ENCODE results near the gene PTX4.

PTX4 gene

GRCh38 chr16:1456951-1457350, 31.8 kb downstream of the PTX4 start:
- H3K79me2 ChIP-seq (ENCODE audit: control insufficient read depth, insufficient read depth, low read length, poor library complexity), result no peaks in the 10 kb centered on the region
- H3K4me1 ChIP-seq (ENCODE audit: control insufficient read depth in 1 of 2, insufficient read depth in 2 of 2, low read length in 2 of 2), result peaks cover 5 to 6% of the 10 kb centered on the region in 2 experiments
- WGBS (ENCODE audit: extremely low coverage, insufficient coverage, insufficient read length), result no CpG with 5 or more reads among the region's 16 CpGs
- H4K12ac ChIP-seq (ENCODE audit: low read depth, low read length), result no peak overlapping the region
- peaks cover 78 to 80% of the 10 kb centered on the region in 2 experiments for H3K36me3 ChIP-seq (ENCODE audit: control insufficient read depth in 1 of 2, insufficient read depth in 2 of 2, low read length in 2 of 2)
- no peaks in the 10 kb centered on the region for H3K79me1 ChIP-seq (ENCODE audit: low read length)
- no peak overlapping the region for H4K8ac ChIP-seq (ENCODE audit: low read depth, low read length)
- no peak overlapping the region for H3K18ac ChIP-seq (ENCODE audit: low read length)
- H3K4ac ChIP-seq (ENCODE audit: low read depth, low read length), result no peak overlapping the region
- no peak for DNase-seq
- H2AFZ ChIP-seq (ENCODE audit: insufficient read depth, low read length, poor library complexity), result no peak overlapping the region
- H3K27ac ChIP-seq (ENCODE audit: low read depth, low read length), result no peak overlapping the region
- no peak overlapping the region for H2AK5ac ChIP-seq (ENCODE audit: low read length)
- no peak overlapping the region for H3K14ac ChIP-seq (ENCODE audit: low read length)
- H3K23ac ChIP-seq (ENCODE audit: low read length), result no peak overlapping the region
- no peak overlapping the region for H3K9ac ChIP-seq (ENCODE audit: low read length)
- H2BK120ac ChIP-seq (ENCODE audit: insufficient read depth, low read length, poor library complexity), result no peak overlapping the region
- H3K4me2 ChIP-seq (ENCODE audit: low read length), result no peak overlapping the region
- no peak overlapping the region for H4K91ac ChIP-seq (ENCODE audit: low read depth, low read length)
- H2BK5ac ChIP-seq (ENCODE audit: low read depth, low read length, poor library complexity), result no peak overlapping the region
- no peak overlapping the region for H2BK12ac ChIP-seq (ENCODE audit: low read length)
- H3K9me3 ChIP-seq (ENCODE audit: insufficient read depth, low read depth, low read length), result no peaks in the 10 kb centered on the region
- no peaks in the 10 kb centered on the region for H3K27me3 ChIP-seq (ENCODE audit: insufficient read depth, low read length)
- H3K4me3 ChIP-seq (ENCODE audit: low read depth, low read length), result no peak overlapping the region

DNA sequence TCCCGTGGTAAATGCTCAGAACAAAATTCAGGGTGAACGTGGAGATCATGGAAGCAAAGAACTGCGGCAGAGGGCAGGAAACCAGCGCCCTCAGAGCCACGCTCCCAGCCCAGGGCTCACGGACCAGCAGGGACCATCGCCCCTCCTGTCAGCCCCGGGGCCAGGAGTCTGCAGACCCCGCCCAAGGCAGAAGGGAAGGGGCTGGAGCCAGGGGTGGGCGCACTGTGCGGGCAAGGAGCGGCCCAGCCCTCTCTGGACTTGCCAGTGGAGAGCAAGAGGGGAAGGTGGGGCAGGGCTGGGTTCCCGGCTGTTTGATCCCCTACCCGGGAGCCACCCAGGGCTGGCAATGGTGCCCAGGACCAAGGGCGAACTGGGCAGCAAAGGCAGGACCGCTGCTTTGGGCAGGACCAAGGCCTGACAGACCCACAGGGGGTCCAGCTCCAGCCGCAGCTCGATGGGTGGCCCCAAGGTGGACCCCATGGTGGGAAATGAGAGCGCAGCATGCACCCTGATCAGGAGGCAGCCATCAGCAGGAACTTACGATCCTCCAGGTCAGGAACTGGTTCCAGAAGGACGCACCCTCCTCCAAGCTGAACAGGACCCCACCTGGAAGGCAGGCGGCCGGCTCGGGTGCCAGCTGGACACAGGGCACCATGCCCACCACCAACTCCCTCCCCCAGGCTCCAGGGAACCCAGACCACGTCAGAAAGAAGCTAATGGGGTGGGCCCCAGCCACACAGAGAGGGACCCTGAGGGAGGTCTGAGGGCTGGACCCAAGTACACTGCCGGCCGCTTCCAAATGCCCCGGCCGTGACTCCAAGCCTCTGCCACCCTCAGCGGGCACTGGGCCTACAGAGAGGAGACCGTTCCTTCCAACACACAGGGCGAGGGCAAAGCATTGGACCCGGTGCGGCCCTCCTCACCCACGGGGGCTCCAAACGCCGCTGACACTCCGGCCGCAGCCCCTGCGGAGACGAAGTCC, 33.3 kb downstream of the PTX4 start:
- H3K27me3 ChIP-seq (ENCODE audit: insufficient read depth, low read length), result no peaks in the 10 kb centered on the region
- peaks cover 82 to 83% of the 10 kb centered on the region in 2 experiments for H3K36me3 ChIP-seq (ENCODE audit: control insufficient read depth in 1 of 2, insufficient read depth in 2 of 2, low read length in 2 of 2)
- no peak overlapping the region for H4K8ac ChIP-seq (ENCODE audit: low read depth, low read length)
- no CpG with 5 or more reads among the region's 41 CpGs for WGBS (ENCODE audit: extremely low coverage, insufficient coverage, insufficient read length)
- no peak overlapping the region for H2BK120ac ChIP-seq (ENCODE audit: insufficient read depth, low read length, poor library complexity)
- no peak overlapping the region for H3K14ac ChIP-seq (ENCODE audit: low read length)
- no peak overlapping the region for H3K4me2 ChIP-seq (ENCODE audit: low read length)
- no peak overlapping the region for H2BK5ac ChIP-seq (ENCODE audit: low read depth, low read length, poor library complexity)
- H3K4me3 ChIP-seq (ENCODE audit: low read depth, low read length), result no peak overlapping the region
- no peak overlapping the region for H2AFZ ChIP-seq (ENCODE audit: insufficient read depth, low read length, poor library complexity)
- H3K27ac ChIP-seq (ENCODE audit: low read depth, low read length), result no peak overlapping the region
- H4K12ac ChIP-seq (ENCODE audit: low read depth, low read length), result no peak overlapping the region
- no peak overlapping the region for H2BK12ac ChIP-seq (ENCODE audit: low read length)
- no peak overlapping the region for H3K9ac ChIP-seq (ENCODE audit: low read length)
- H3K23ac ChIP-seq (ENCODE audit: low read length), result no peak overlapping the region
- no peaks in the 10 kb centered on the region for H3K9me3 ChIP-seq (ENCODE audit: insufficient read depth, low read depth, low read length)
- no peak overlapping the region for H3K18ac ChIP-seq (ENCODE audit: low read length)
- no peaks in the 10 kb centered on the region for H3K4me1 ChIP-seq (ENCODE audit: control insufficient read depth in 1 of 2, insufficient read depth in 2 of 2, low read length in 2 of 2)
- H3K79me1 ChIP-seq (ENCODE audit: low read length), result no peaks in the 10 kb centered on the region
- no peak overlapping the region for H2AK5ac ChIP-seq (ENCODE audit: low read length)
- no peak overlapping the region for H4K91ac ChIP-seq (ENCODE audit: low read depth, low read length)
- no peak overlapping the region for H3K4ac ChIP-seq (ENCODE audit: low read depth, low read length)
- DNase-seq, result no peak
- H3K79me2 ChIP-seq (ENCODE audit: control insufficient read depth, insufficient read depth, low read length, poor library complexity), result no peaks in the 10 kb centered on the region

DNA sequence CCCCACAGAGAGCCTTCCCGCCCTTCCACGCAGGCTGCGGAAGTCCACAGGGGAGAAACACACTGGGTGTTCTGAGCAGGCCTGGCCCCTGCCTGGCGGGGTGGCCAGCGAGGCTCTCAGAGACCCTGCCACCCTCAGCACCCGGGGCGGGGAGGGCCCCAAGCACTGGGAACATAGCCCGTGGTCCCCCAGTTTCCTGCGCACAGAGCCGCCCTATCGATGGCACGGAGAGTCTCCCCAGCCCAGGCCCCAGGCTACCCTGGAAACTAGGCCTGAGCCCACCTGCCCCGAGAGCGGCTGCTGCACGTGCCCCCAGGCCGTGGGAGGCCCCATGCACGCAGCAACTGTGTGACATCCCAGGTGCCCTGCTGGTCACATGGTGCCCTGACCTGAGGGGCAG, 34.2 kb downstream of the PTX4 start:
- H3K23ac ChIP-seq (ENCODE audit: low read length), result no peak overlapping the region
- no CpG with 5 or more reads among the region's 17 CpGs for WGBS (ENCODE audit: extremely low coverage, insufficient coverage, insufficient read length)
- H2AK5ac ChIP-seq (ENCODE audit: low read length), result no peak overlapping the region

DNA sequence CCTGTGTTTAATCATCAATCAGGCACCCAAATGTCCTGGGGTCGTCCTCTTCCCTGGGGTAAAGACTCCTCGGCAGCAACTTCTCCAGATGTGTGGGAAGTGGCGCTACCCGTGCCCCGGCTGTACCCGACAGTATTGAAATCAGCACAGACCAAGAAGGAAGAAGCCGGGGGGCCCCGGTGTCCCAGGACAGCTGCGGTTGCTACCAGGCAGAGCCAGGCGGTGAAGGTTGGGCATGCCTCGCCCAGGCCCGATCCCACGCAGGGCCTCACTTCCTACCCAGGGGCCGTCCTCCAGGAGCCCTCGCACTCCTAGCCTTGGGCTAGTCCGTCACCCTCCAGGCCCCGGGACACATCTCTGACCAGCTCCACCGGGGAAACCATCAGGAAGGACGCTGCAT, 35.4 kb downstream of the PTX4 start:
- Histone ChIP-seq H2AFZ (ENCODE audit: insufficient read depth, low read length, poor library complexity) (no peak overlapping the region), H3K9ac (ENCODE audit: low read length) (no peak overlapping the region), H2BK5ac (ENCODE audit: low read depth, low read length, poor library complexity) (no peak overlapping the region), H3K27me3 (ENCODE audit: insufficient read depth, low read length) (no peaks in the 10 kb centered on the region), H3K4me3 (ENCODE audit: low read depth, low read length) (no peak overlapping the region), H4K91ac (ENCODE audit: low read depth, low read length) (no peak overlapping the region), H2BK120ac (ENCODE audit: insufficient read depth, low read length, poor library complexity) (no peak overlapping the region), H3K79me1 (ENCODE audit: low read length) (no peaks in the 10 kb centered on the region), H3K4me1 (ENCODE audit: control insufficient read depth in 1 of 2, insufficient read depth in 2 of 2, low read length in 2 of 2) (no peaks in the 10 kb centered on the region), H3K79me2 (ENCODE audit: control insufficient read depth, insufficient read depth, low read length, poor library complexity) (no peaks in the 10 kb centered on the region), H3K23ac (ENCODE audit: low read length) (no peak overlapping the region), H2BK12ac (ENCODE audit: low read length) (no peak overlapping the region), H2AK5ac (ENCODE audit: low read length) (no peak overlapping the region), H4K8ac (ENCODE audit: low read depth, low read length) (no peak overlapping the region), H3K4me2 (ENCODE audit: low read length) (no peak overlapping the region), H3K14ac (ENCODE audit: low read length) (no peak overlapping the region), H3K4ac (ENCODE audit: low read depth, low read length) (no peak overlapping the region), H3K36me3 (ENCODE audit: control insufficient read depth in 1 of 2, insufficient read depth in 2 of 2, low read length in 2 of 2) (peaks cover 89 to 90% of the 10 kb centered on the region in 2 experiments), H4K12ac (ENCODE audit: low read depth, low read length) (no peak overlapping the region), H3K27ac (ENCODE audit: low read depth, low read length) (no peak overlapping the region), H3K18ac (ENCODE audit: low read length) (no peak overlapping the region), H3K9me3 (ENCODE audit: insufficient read depth, low read depth, low read length) (peaks cover 2% of the 10 kb centered on the region)
- no CpG with 5 or more reads among the region's 19 CpGs for WGBS (ENCODE audit: extremely low coverage, insufficient coverage, insufficient read length)
- no peak for DNase-seq

More for the DNA sequence above, 34.2 kb downstream of the PTX4 start:
- Histone ChIP-seq H3K9ac (ENCODE audit: low read length) (no peak overlapping the region), H2BK5ac (ENCODE audit: low read depth, low read length, poor library complexity) (no peak overlapping the region), H3K14ac (ENCODE audit: low read length) (no peak overlapping the region), H3K27ac (ENCODE audit: low read depth, low read length) (no peak overlapping the region), H3K18ac (ENCODE audit: low read length) (no peak overlapping the region), H3K4me3 (ENCODE audit: low read depth, low read length) (no peak overlapping the region), H3K9me3 (ENCODE audit: insufficient read depth, low read depth, low read length) (no peaks in the 10 kb centered on the region), H2AFZ (ENCODE audit: insufficient read depth, low read length, poor library complexity) (no peak overlapping the region), H3K27me3 (ENCODE audit: insufficient read depth, low read length) (no peaks in the 10 kb centered on the region), H2BK12ac (ENCODE audit: low read length) (no peak overlapping the region), H3K79me1 (ENCODE audit: low read length) (no peaks in the 10 kb centered on the region), H4K91ac (ENCODE audit: low read depth, low read length) (no peak overlapping the region), H4K8ac (ENCODE audit: low read depth, low read length) (no peak overlapping the region), H3K4ac (ENCODE audit: low read depth, low read length) (no peak overlapping the region), H3K79me2 (ENCODE audit: control insufficient read depth, insufficient read depth, low read length, poor library complexity) (no peaks in the 10 kb centered on the region), H4K12ac (ENCODE audit: low read depth, low read length) (no peak overlapping the region), H3K36me3 (ENCODE audit: control insufficient read depth in 1 of 2, insufficient read depth in 2 of 2, low read length in 2 of 2) (peaks cover 84% of the 10 kb centered on the region in 2 experiments), H3K4me1 (ENCODE audit: control insufficient read depth in 1 of 2, insufficient read depth in 2 of 2, low read length in 2 of 2) (no peaks in the 10 kb centered on the region), H3K4me2 (ENCODE audit: low read length) (no peak overlapping the region), H2BK120ac (ENCODE audit: insufficient read depth, low read length, poor library complexity) (no peak overlapping the region)
- no peak for DNase-seq

Data from trophoblast cell (in vitro differentiated cells and primary cell).